H7 (cell line): ENCODE data around the gene CIRBP. TPM values are rescaled to one million over a fixed set of nuclear protein-coding genes. Genes with fewer than 3 reads are reported as not detected.
"Not testable (repeated sequence)": the region's sequence is repeated elsewhere in the genome, so short reads cannot be mapped to it uniquely, and the experiment has no call there.

Source experiments
- DNase-seq: peaks from one replicate; pipeline ENCODE4 v3.0.0; 2012
- H3K27me3 ChIP-seq: 2 replicates; pipeline ENCODE4 v1.6.0; 2011; ENCODE audit warnings: mild to moderate bottlenecking, low read length; ENCODE audit not compliant: control insufficient read depth, insufficient read depth
- H3K36me3 ChIP-seq: replicated peaks from 2 replicates; pipeline ENCODE4 v1.5.1; 2011; ENCODE audit warnings: low read length; ENCODE audit not compliant: control insufficient read depth, insufficient read depth
- H3K4me3 ChIP-seq: 2 replicates; pipeline ENCODE4 v1.5.1; 2011; ENCODE audit warnings: low read depth, mild to moderate bottlenecking, control low read depth, low read length, moderate library complexity; ENCODE audit not compliant: insufficient read depth
- total RNA-seq: library from RNA; depleted of rRNA; stranded (reverse); fragments of >200 nt; shearing (Covaris generic); gene quantifications from 2 replicates; pipeline ENCODE4 v1.2.3, GENCODE V29; 2014

Gene CIRBP
- total RNA-seq, 1 experiment from 2014 or later = 221 TPM

DNA sequence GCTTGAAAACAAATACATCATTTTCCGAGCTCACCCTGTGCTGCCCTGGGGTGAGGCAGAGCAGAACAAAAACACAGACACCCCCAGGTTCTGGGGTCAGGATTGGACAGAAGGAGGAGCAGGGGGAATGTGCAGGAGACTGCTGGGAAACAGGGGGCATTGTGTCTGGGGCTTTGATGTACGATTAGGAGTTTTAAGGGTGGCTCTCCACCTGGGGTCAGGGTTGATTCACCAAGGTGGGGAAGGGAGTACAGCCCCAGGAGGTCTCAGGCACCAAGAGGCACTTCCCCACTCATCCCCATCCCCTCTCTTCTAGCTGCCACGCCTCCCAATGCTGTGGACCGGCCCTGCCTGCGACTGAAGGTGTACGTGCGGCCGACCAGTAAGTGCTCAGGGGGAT is 29.1 kb downstream of the CIRBP start:
- no peaks in the 10 kb centered on the region for H3K36me3 ChIP-seq
- DNase-seq = no peak
- H3K4me3 ChIP-seq = no peak overlapping the region
- H3K27me3 ChIP-seq = peaks cover 4% of the 10 kb centered on the region; the same call in 1 of the 2 replicates

GRCh38 chr19:1299801-1300200 is 30.7 kb downstream of the CIRBP start:
- no peak overlapping the region for H3K4me3 ChIP-seq
- DNase-seq = peak; percentile 74

GRCh38 chr19:1300744-1301490 is 31.8 kb downstream of the CIRBP start:
- Histone ChIP-seq H3K36me3 (no peaks in the 10 kb centered on the region), H3K27me3 (no peaks in the 10 kb centered on the region), H3K4me3 (no peak overlapping the region)
- DNase-seq = peak; percentile 74

More at GRCh38 chr19:1299801-1300200, 30.7 kb downstream of the CIRBP start:
- H3K36me3 ChIP-seq = no peaks in the 10 kb centered on the region
- peaks cover 3% of the 10 kb centered on the region; the same call in 1 of the 2 replicates for H3K27me3 ChIP-seq

GRCh38 chr19:1302533-1303239 is 33.6 kb downstream of the CIRBP start:
- no peak for DNase-seq
- H3K36me3 ChIP-seq = no peaks in the 10 kb centered on the region
- H3K27me3 ChIP-seq = no peaks in the 10 kb centered on the region
- no peak overlapping the region for H3K4me3 ChIP-seq

GRCh38 chr19:1304197-1304924 is 35.2 kb downstream of the CIRBP start:
- Histone ChIP-seq H3K27me3 (no peaks in the 10 kb centered on the region), H3K36me3 (no peaks in the 10 kb centered on the region), H3K4me3 (no peak overlapping the region)
- no peak for DNase-seq

DNA sequence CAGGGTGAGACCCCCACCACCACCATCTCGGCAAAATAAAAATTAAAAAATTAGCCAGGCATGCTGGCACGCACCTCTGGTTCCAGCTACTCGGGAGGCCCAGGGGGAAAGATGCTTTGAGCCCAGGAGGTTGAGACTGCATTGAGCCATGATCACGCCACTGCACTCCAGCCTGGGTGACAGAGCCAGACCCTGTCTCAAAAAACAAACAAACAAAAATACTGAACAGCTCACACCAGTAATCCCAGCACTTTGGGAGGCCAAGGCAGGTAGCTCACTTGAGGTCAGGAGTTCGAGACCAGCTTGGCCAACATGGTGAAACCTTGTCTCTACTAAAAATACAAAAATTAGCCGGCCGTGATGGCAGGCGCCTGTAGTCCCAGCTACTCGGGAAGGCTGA is 36.2 kb downstream of the CIRBP start:
- not testable (repeated sequence) for DNase-seq, H3K4me3 ChIP-seq, H3K36me3 ChIP-seq, H3K27me3 ChIP-seq

- Histone ChIP-seq H3K36me3 (no peaks in the 10 kb centered on the region), H3K27me3 (no peaks in the 10 kb centered on the region), H3K4me3 (no peak overlapping the region)
- no peak for DNase-seq
Measured at GRCh38 chr19:1307320-1307719, 38.2 kb downstream of the CIRBP start.

GRCh38 chr19:1307755-1308303 is 38.7 kb downstream of the CIRBP start:
- no peak overlapping the region for H3K4me3 ChIP-seq
- H3K36me3 ChIP-seq = no peaks in the 10 kb centered on the region
- H3K27me3 ChIP-seq = no peaks in the 10 kb centered on the region
- DNase-seq = no peak

DNA sequence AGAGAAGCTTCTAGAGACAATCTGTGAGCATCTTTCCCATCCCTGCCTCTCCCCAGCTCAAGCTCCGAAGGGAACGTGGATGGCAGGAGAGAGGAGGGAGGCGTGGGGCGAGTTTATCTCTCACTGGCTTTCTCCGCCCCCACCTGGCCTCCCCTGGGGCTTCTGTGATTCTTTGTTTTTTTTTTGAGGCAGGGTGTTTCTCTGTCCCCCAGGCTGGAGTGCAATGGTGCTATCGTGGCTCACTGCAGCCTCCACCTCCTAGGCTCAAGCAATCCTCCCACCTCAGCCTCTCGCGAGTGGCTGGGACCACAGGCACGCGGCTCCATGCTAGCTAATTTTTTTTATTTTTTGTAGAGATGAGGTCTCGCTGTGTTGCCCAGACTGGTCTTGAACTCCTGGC is 39.6 kb downstream of the CIRBP start:
- no peak for DNase-seq
- Histone ChIP-seq H3K4me3 (no peak overlapping the region), H3K36me3 (no peaks in the 10 kb centered on the region), H3K27me3 (no peaks in the 10 kb centered on the region)

DNA sequence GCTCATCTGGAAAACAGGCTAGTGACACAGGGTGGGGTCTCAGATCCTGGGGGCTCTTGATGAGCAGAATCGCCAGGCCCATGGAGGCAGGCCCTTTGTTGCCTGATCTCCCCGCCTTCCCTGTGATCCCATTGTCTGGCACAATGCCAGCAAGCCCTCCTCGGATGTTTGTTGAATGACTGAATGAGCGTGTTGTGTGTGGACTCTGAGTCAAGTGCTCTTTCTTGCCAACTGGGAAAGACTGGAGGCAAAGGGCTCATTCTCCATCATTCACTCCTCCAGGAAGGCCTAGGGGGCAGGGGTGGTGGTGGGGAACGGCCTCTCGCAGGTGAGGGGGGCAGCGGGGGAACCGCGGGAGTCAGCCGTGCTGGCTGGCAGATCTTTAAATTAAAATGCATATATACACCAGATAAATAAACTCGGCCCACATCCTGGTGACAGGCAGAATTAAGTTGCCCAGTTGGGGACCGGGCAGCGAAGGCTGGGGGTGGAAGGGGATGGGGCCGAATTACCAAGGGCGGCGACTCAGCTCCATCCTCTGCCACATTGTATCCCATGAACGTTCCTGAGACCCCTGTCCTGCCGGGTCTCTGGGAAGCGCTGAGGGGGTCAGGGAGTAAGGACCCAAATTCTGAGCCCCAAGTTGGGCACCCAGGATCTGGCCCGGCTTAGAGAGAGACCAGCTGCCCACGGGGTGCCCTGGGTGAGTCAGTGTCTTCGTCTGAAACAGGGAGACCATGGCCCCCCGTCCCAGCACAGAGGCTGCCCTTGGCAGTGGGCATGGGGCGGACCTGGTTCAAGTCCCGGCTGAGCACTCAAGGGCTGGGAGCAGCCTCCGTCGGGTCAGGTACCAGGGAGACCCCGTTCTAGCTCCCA is 41.1 kb downstream of the CIRBP start:
- DNase-seq = no peak
- Histone ChIP-seq H3K36me3 (no peaks in the 10 kb centered on the region), H3K27me3 (no peaks in the 10 kb centered on the region), H3K4me3 (no peak overlapping the region)

DNA sequence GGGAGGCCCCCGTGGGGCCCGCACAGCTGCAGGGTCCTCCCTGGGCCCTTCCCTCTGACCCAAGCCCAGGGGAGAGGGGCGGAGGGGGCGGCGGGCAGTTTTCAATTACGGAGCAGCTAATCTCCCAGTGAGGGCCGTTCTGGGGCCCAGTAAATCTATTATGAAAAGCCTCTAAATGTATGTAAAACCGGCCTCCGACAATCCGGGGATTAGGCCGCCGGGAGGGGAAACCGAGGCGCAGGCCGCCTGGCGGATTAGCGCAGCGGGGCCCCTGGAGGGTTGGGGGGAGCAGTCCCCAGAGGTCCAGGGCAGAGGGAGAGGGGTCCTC is 41.7 kb downstream of the CIRBP start:
- H3K27me3 ChIP-seq = peaks cover under 1% of the 10 kb centered on the region; the same call in 1 of the 2 replicates
- no peak overlapping the region for H3K4me3 ChIP-seq
- no peaks in the 10 kb centered on the region for H3K36me3 ChIP-seq
- DNase-seq = no peak

GRCh38 chr19:1311543-1312091 is 42.5 kb downstream of the CIRBP start:
- Histone ChIP-seq H3K27me3 (peaks cover 7% of the 10 kb centered on the region), H3K4me3 (no peak overlapping the region), H3K36me3 (no peaks in the 10 kb centered on the region)
- peak; percentile 77 for DNase-seq

- Histone ChIP-seq H3K36me3 (no peaks in the 10 kb centered on the region), H3K4me3 (no peak overlapping the region), H3K27me3 (peaks cover 7% of the 10 kb centered on the region)
- peak; percentile 85 for DNase-seq
Measured at GRCh38 chr19:1312767-1313694, 43.9 kb downstream of the CIRBP start.
